HG03095 (cell line): ENCODE data around the gene ZNF205.
"Not testable (repeated sequence)": the region's sequence is repeated elsewhere in the genome, so short reads cannot be mapped to it uniquely, and the experiment has no call there.

Experiments
- ATAC-seq: cut with Tn5 transposase; IDR thresholded peaks from one replicate; pipeline ENCODE4 v1.9.1; 2021; ENCODE audit warnings: moderate library complexity; ENCODE audit not compliant: unreplicated experiment

The ZNF205 gene

DNA sequence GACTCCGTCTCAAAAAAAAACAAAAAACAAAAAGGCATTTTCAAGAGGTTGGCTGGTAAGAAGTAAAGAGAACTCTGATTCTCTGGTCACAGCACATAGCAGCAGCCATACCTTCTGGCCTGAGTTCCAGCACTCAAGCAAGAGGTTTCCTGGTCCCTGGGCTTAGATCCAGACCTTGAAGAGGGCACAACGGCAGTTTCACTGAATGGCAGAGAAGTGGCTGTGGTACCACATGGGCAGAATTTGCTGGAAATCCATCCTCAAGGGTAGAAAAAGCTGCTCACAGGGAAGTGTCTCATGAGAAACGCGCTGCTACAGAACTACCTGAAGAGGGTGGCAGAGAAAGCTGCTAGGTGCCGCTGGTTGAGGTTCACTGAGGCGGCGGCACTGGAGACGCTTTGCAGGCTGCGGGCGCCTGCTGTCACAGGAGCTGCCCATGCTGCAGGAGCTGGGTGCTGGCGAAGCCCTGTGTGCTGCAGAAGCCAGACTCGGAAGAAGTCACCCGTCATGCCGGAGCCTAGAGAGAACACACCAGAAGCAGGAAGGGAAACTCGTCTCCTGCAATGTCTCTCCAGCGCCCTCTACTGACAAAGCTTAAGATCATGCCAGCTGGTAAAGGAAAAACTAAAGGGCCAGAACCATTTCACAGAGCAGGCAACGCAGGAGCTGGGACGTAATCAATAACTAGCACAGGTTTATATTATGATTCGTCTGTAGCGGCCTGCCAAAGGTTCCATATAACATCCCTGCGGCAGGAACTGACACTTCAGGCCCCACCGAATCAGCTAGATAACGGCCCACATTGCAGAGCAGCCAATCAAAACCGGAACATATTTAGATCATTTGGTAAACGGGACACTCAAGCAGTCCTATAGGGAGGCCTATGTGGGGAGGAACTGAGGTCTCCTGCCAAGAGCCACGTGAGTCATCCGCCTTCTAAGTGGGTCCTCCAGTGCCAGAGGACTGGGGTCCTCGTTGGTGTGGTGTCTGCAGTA is 17.0 kb downstream of the ZNF205 start:
- ATAC-seq = no peak

DNA sequence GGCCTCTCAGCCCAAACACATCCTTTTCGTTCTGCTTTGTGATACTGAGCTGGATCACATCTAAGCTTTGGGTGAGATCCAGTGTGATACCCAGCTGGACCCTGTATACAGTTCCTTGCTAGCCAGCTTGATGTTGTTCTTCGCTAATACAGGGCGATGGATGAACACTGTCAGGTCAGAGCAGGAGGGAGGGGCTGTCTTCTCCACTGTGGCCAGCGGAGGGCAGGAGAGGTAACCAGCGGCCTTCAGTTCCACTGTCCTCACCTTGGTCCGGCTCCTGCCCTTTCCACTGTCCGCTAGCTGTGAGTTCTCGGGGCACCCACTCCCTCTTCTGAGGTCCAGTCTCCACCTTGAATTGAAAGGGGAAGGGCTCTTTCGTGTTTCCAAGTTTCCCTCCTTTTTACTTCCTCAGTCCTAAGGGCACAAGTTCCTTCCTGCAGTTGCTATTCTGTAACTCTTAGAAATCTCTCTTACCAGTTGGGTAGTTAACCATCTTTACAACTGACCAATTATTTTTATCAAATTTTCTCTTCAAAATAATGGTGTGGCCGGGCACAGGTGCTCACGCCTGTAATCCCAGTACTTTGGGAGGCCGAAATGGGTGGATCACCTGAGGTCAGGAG is 19.5 kb downstream of the ZNF205 start:
- ATAC-seq = no peak

DNA sequence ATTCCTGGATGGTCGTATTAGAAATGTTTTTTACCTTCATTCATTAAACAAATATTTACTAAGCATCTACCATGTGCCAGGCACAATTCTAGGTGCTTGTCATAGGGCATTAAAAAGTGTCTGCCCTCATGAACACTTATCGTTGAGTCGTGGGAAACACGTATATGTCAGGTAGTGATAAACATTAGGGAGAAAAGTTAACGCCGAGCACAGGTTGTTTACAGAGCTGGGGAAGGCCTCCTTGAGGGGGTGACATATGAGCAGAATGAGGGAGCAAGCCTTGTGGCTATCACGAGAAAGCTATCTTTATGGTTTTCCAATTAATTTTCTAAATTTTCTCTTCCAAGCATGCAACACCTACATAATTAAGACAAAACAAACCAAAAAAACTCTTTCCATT is 21.5 kb downstream of the ZNF205 start:
- ATAC-seq = no peak

DNA sequence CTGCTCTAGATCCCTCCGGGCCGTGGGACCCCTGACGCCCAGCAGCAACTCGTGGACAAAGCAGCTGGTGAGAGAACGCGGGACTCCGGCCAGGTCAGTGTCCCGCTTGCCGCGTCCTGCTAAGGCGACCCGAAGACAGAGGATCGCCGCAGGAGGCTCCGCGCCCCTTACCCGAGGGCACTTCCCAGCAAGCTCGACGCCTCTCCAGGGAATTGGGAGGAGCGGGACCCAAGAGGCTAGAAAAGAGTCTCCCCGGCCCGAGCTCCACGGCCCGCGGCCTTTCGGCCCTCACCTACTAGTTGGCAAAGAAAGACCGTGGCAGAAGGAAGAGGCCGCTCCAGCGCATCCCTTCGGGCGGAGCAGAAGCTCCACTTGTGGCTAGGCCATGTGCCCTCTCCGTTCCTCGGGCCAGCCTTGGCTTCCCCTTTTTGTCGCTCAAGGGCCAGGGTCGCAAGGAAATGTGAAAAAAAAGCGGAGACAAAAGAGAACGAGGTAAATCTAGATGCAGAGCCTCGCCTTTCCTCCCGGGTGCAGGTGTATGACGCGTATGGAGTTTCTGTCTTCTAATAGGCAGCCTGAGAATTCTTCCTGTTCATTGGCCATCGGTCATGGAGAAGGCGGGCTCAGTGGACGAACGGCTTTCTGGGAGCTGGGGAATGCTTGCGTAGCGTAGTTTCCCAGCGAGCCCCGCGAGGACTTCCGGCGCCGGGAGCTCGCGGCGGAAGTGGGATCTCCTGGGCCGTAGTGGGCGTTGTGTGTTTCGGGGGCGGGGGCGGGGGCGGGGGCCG is 22.1 kb downstream of the ZNF205 start, which contains the start of gene ZNF213:
Gene ZNF213 (plus strand): TSS at position 692 of the 788 bp plus-strand sequence. CDS start 2,252 bp downstream, outside the sequence.
- peak; percentile 82 for ATAC-seq

DNA sequence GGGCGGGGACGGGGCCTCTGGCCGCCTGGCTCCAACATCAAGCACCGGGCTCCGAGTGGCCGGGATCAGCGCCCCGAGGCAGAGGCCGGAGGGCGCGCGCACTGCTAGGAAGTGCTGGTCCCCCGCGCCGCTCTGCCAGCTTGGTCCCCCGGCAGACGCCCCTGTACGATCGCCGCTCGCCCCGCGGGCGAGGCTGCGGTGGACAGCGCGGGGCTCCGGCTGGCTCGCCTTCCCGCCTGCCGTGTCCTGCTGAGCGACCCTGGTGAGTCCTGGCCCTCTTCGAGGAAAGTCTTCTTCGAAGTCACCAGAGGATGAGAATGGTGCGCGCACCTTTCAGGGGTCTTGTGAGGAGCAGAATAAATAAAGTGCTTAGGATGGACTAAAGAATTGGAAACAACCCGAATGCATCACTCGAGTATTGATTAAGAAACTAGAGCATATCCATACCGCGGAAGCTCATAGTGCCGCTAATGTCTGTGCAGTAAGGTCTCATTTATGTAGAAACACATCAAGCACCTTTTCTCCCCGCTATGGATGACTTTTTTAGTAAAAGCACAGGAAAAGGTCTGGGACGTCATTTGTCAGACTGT is 22.8 kb downstream of the ZNF205 start:
- no peak for ATAC-seq

DNA sequence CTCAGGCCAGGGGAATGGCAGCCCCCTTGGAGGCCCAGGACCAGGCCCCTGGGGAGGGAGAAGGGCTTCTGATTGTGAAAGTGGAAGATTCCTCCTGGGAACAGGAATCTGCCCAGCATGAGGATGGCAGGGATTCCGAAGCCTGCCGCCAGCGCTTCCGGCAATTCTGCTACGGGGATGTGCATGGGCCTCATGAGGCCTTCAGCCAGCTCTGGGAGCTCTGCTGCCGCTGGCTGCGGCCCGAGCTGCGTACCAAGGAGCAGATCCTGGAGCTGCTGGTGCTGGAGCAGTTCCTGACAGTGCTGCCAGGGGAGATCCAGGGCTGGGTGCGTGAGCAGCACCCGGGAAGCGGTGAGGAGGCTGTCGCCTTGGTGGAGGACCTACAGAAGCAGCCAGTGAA is 24.9 kb downstream of the ZNF205 start:
- no peak for ATAC-seq

DNA sequence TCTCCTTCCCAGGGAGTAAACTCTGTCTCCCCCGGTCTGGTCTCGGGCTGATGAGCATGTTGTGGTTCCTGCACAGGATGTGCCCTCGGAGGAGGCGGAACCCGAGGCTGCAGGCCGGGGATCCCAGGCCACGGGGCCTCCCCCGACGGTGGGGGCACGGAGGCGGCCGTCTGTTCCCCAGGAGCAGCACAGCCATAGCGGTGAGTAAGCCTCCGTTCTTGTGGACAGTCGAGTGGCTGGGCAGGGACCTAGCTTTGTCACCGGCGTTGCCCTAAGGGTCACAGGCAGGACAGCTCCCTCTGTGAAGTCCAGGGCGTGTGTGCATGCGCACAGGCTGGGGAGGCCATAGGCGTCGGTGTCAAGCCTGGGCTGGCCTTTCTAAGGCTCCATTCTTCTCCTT is 26.0 kb downstream of the ZNF205 start:
- ATAC-seq = no peak

DNA sequence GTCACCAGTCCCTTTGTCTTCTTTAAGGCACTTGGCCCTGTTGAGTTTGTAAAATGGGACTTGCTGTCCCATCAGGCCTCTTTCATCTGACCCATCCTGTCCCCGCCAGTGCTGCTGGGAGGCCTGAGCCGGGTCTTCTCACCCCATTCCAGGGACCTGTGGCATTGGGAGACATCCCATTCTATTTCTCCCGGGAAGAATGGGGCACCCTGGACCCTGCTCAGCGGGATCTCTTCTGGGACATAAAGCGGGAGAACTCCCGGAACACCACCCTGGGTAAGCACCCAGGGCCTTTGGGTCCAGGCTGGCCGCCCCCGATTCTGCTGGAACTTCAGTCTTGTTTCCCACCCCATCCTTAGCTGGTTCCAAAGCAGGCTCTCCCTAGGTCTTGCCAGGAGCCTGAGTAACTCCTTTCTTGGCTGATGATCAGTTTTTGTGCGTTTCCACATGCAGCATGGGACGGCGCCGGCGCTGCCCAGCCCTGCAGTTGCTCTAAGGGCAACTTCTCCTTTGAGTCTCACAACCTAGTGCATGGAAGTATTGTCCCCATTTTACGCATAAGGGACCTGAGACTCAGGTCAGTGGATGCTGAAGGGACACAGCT is 26.5 kb downstream of the ZNF205 start:
- no peak for ATAC-seq

DNA sequence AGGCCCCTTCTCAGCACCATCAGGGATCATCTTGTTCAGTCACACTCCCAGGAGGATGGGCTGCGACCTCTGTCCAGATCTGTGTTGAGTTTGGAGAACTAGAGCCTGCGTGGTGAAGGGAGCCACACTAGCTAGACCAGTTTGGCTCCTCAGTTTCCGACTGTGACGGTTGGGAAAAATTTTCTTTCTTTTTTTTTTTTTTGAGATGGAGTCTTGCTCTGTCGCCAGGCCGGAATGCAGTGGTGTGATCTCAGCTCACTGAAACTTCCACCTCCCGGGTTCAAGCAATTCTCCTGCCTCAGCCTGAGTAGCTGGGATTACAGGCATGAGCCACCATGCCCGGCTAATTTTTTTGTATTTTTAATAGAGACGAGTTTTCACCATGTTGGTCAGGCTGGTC is 27.2 kb downstream of the ZNF205 start:
- not testable (repeated sequence) for ATAC-seq

DNA sequence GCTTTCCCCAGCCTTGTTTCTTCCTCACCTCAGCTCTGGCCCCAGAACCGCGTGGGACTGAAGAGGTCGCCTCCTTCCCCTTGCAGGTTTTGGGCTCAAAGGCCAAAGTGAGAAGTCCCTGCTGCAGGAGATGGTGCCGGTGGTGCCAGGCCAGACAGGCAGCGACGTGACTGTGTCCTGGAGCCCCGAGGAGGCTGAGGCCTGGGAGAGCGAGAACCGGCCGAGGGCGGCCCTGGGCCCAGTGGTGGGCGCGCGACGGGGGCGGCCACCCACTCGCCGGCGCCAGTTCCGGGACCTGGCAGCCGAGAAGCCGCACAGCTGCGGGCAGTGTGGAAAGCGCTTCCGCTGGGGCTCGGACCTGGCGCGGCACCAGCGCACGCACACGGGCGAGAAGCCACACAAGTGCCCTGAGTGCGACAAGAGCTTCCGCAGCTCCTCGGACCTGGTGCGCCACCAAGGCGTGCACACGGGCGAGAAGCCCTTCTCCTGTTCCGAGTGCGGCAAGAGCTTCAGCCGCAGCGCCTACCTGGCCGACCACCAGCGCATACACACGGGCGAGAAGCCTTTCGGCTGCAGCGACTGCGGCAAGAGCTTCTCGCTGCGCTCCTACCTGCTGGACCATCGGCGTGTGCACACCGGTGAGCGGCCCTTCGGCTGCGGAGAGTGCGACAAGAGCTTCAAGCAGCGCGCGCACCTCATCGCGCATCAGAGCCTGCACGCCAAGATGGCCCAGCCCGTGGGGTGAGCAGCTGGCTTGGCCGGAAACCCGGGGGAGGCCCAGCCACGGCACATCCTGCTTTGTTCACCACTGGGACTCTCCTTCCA is 28.4 kb downstream of the ZNF205 start:
- no peak for ATAC-seq

DNA sequence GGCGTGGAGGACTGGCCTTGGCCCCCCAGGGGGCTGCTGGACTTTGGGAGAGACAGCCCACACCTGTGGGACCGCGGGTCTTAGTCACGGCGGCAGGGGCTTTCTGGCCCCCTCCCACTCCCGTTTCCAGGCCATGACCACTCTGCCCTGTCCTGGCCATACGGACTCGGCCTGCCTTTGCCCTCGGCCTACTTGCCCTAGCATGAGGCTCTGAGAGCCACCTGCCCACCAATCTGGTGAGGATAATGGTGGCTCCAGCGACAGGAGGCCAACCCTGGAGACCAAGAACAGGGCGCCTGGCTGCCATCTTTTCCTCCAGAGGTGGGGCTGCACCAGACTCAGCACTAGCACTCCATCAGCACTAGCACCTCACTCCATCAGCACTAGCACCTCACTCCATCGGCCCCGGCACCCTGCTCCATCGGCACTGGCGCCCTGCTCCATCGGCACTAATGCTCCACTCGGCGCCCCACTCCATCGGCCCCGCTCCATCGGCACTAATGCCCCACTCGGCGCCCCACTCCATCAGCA is 29.5 kb downstream of the ZNF205 start:
- no peak for ATAC-seq

DNA sequence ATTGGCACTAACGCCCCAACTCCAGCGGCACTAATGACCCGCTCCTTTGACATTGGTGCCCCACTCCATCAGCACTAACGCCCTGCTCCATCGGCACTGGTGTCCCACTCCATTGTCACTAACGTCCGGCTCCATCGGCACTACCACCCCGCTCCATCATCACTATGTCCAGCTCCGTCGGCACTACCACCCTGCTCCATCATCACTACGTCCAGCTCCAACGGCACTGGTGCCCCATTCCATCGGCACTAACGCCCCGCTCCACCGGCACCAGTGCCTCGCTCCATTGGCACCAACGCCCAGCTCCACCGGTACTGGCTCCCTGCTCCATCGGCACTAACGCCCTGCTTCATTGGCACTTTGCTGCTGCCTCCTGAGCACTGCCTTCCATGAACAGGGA is 29.9 kb downstream of the ZNF205 start:
- no peak for ATAC-seq

DNA sequence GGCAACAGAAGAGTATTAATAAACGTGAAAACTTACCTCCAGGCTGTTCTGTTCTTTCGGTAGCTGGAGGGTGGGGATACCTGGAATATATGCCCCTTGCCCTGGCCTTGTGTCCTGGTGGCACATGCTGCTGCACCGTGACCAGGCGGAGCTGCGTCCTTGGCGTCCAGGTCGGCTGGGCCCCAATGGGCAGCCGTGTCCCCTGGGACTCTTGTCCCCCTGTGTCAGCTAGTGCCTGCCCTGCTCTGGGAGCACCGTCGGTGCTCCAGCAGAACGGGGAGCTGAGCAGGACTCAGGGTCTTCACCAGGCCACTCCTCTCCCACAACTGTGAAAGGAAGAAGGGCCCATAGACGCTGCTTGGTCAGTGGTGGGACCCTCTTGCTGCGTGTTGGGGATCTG is 30.4 kb downstream of the ZNF205 start:
- ATAC-seq = no peak

DNA sequence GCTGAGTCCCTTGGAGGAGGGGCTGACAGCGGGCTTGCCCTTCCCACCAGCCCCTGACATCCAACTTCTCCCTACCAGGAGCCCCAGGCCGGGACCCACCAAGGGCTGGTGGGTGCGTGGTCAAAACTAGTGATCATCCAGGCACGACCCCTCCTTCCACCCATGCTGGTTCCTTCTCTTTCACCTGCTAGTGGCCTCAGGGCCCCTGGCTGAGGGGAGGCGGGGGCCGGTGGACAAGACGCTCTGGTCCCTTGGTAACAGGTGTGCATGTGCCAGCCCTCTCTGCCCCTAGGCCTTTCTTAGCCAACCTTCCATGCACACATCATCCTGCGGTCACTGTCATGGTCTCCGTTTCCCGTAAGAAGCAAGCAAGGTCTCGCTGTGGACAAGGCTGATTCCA is 30.8 kb downstream of the ZNF205 start:
- no peak for ATAC-seq

DNA sequence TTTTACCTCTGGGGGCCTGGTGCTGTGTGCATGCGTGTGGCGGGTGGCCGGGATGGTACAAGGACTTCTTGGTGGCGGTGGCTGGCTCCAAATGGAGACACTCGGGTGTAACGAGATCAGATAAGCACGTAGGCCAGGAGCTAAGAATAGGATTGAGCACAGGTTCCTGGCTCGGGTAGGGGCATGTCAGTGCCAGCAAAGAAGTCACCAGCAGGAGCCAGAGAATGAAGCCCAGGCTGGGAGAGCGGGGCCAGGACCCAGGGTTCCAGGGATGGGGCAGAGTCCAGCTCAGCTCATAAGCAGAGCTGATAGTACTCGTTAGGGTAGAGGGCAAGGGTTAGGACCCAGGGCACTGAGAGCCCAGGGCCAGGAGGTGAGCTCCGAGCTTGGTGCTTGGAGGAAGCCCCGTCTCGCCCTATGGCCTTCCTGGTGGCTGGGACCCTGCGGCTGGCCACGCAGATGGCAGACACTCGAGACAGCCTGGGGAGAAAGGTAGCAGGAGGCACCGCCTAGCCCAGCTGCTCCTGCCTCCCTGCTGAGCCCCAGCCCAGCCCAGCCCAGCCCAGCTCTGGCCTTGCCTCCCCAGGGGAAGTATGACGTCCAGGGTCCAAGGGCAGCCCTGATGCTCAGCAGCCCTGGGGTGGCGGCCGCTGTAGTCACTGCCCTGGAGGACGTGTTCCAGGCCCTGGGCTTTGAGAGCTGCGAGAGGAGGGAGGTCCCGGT is 31.4 kb downstream of the ZNF205 start:
- ATAC-seq = no peak

DNA sequence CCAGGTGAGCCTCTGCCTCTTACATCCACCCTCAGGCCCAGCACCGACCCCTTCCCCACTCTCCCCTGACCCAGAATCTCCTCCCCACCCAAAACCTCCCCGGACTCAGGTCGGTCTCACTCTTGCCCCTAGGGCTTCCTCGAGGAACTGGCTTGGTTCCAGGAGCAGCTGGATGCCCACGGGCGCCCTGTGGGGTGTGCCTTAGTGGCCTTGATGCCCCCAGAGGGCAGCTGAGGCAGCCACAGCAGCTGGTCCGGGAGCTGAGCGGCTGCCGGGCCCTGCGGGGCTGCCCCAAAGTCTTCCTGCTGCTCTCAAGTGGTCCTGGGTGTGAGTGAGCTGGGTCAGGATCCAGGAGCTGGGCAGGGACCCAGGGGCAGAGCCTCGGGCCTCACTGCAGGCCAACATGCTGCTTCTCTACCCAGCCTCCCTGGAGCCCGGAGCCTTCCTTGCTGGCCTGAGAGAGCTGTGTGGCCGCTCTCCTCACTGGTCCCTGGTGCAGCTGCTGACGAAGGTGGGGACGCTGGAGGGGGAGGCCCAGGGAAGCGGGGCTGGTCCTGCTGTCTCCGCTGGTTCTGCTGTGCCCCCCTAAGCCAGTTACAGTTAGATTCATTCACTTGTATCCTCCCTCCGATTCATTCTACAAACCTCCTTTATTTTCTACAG is 32.1 kb downstream of the ZNF205 start:
- no peak for ATAC-seq

DNA sequence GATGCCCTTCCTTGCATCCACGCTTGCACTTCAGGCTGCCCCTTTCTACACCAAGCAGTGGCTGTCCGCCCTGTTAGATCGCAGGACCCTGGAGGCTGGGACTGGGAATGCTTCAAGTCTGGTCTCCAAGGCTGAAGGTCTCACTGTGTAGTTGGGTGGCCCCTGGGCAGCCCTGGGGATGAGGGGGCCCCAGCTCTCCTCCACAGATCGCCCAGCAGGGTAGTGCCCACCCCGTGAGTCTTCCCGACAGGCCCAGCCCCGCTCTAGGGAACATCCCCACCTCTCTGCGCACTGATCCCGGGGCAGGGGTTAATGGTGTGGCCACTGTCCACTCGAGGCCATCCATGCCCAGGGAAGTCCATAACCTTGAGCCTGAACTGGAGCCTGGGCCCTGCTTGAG is 32.8 kb downstream of the ZNF205 start:
- no peak for ATAC-seq

DNA sequence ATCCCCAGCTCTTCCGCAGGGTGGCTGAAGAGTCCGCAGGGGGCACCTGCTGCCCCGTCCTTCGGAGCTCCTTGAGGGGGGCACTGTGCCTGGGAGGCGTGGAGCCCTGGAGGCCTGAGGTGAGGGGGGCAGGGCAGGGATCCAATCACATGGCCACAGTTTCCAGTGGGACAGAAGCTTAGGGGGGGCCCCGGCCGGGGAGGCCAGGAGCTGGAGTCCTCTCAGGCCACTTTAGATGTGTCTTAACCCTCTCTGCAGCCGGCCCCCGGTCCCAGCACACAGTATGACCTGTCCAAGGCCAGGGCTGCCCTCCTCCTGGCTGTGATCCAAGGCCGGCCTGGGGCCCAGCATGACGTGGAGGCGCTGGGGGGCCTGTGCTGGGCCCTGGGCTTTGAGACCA is 33.3 kb downstream of the ZNF205 start:
- no peak for ATAC-seq
